Subcutaneous abdominal adipose tissue (tissue), 5 donors: ENCODE measurements around the gene SHISA7.

Source experiments
- H3K27ac ChIP-seq: one replicate; pipeline ENCODE4 v1.7.0; 2013; ENCODE audit warnings: low read depth, mild to moderate bottlenecking, inconsistent platforms, low read length, moderate library complexity
- H3K27me3 ChIP-seq, 5 donors: one replicate each; pipeline ENCODE4 v1.7.0; 2013; ENCODE audit warnings: low read length in 5 of 5, inconsistent platforms in 1 of 5; ENCODE audit not compliant: control insufficient read depth in 5 of 5, insufficient read depth in 4 of 5
- H3K36me3 ChIP-seq, 5 donors: one replicate each; pipeline ENCODE4 v1.7.0; 2013; ENCODE audit warnings: low read length in 5 of 5; ENCODE audit not compliant: control insufficient read depth in 5 of 5, insufficient read depth in 5 of 5
- H3K4me1 ChIP-seq, 5 donors: one replicate each; pipeline ENCODE4 v1.7.0; 2013; ENCODE audit warnings: low read length in 5 of 5, mild to moderate bottlenecking in 3 of 5, moderate library complexity in 1 of 5; ENCODE audit not compliant: control insufficient read depth in 5 of 5, insufficient read depth in 5 of 5
- H3K4me3 ChIP-seq, 5 donors: one replicate each; pipeline ENCODE4 v1.7.0; 2013; ENCODE audit warnings: low read length in 5 of 5, low read depth in 1 of 5
- H3K9ac ChIP-seq, 5 donors: one replicate each; pipeline ENCODE4 v1.7.0; 2013; ENCODE audit warnings: low read length in 5 of 5, mild to moderate bottlenecking in 4 of 5, moderate library complexity in 3 of 5
- H3K9me3 ChIP-seq, 5 donors: one replicate each; pipeline ENCODE4 v1.7.0; 2013; ENCODE audit warnings: low read length in 5 of 5; ENCODE audit not compliant: control insufficient read depth in 5 of 5
- donor health status: healthy.
- donor health status: healthy.
- donor health status: healthy.
- donor health status: healthy.
- donor health status: healthy.

SHISA7 gene

DNA sequence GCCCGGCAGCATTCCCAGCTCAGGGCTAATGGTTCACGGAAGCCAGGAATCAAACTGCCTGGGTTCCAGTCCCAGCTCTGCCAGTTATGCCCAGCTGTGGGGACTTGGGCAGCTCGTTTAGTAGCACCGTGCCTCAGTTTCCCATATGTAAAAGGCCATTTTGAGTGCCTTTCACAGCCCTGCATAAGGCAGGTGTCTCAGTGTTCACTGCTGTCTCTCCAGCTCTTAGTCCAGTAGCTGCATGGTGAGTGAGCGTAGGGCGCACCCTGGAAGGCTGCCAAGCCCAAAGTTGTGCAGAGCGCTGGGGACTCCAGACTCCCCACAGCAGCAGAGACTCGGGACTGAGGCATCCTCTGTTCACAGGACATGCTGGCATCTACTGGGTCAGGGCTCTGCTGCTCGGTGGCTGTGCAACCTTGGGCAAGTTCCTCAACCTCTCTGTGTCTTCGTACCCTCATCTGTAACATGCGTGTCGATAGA lies 51.9 kb downstream of the SHISA7 start:
- Histone ChIP-seq H3K9me3 (no peaks in the 10 kb centered on the region), H3K4me3 (no peak overlapping the region), H3K27me3 (no peaks in the 10 kb centered on the region), H3K36me3 (peaks cover 0 to 52% (median 48%) of the 10 kb centered on the region in 5 donors), H3K27ac (no peak overlapping the region), H3K4me1 (peaks cover 10 to 41% (median 33%) of the 10 kb centered on the region in 5 donors), H3K9ac (no peak overlapping the region)

DNA sequence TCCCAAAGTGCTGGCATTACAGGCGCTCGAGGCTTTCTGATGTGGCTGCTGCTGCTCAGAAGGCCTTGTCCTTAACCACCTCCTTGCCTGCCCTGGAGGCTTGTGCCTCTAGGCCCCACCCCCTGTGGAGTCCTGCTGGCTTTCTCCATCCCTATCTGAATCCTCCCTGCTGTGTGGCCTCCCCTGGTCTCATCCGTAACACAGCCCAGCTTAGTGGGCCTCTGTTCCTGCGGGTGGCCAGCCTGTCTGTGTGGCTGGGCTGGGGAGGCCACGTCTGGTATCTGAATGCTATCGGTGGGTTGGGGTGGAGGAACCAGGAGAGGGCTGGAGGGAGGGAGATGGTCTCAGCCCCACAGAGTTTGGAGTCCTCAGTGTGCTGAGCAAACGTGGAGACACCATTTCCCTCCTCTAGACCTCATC lies 52.6 kb downstream of the SHISA7 start:
- Histone ChIP-seq H3K9ac (no peak overlapping the region), H3K36me3 (peaks cover 0 to 52% (median 48%) of the 10 kb centered on the region in 5 donors), H3K4me3 (no peak overlapping the region), H3K27ac (no peak overlapping the region), H3K27me3 (no peaks in the 10 kb centered on the region), H3K4me1 (peaks cover 10 to 46% (median 37%) of the 10 kb centered on the region in 5 donors), H3K9me3 (no peaks in the 10 kb centered on the region)

DNA sequence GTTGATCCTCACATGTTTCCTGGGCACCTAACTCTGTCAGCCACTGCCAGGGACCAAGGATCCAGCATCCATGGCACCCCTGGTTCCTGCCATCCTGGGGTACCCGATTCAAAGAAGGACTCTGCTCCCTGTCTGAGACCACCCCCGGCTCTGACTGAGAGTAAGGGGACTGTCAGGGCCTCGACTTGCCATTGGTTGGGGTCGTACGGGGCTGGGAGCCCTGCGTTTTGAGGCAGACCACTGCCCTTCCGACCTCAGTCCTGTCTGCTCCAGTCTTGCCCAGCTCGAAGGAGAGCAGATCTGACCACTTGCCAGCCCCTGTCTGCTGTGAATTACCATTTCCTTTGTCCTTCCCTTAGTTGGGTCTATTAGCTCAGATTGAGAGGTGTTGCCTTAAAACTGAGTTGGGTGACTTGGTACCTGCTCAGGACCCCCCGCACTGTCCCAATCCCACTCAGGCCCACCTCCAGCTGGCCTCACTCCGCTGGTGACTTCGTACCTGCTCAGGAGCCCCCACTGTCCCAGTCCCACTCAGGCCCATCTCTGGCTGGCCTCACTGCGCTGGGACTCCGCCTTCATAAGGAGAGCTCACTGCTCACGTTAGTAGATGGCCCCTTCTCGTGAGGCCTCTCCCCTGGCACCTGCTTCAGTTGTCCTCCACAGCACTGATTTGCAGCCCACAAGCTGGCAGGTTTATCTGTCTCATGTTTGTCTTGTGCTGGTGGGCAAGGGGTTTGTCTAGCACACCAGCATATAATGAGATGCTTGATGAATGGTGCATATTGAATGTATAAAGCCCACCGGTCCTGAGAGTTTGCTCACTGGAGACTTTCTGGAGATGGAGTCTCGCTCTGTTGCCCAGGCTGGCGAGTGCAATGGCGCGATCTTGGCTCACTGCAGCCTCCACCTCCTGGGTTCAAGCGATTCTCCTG lies 53.4 kb downstream of the SHISA7 start:
- peak overlapping the region in 2 of 5 donors; percentile 48 to 50 for H3K9ac ChIP-seq
- H3K27me3 ChIP-seq, result no peaks in the 10 kb centered on the region
- peaks cover 13 to 52% (median 42%) of the 10 kb centered on the region in 5 donors for H3K4me1 ChIP-seq
- H3K9me3 ChIP-seq, result no peaks in the 10 kb centered on the region
- H3K27ac ChIP-seq, result no peak overlapping the region
- no peak overlapping the region for H3K4me3 ChIP-seq
- H3K36me3 ChIP-seq, result peaks cover 0 to 52% (median 48%) of the 10 kb centered on the region in 5 donors

DNA sequence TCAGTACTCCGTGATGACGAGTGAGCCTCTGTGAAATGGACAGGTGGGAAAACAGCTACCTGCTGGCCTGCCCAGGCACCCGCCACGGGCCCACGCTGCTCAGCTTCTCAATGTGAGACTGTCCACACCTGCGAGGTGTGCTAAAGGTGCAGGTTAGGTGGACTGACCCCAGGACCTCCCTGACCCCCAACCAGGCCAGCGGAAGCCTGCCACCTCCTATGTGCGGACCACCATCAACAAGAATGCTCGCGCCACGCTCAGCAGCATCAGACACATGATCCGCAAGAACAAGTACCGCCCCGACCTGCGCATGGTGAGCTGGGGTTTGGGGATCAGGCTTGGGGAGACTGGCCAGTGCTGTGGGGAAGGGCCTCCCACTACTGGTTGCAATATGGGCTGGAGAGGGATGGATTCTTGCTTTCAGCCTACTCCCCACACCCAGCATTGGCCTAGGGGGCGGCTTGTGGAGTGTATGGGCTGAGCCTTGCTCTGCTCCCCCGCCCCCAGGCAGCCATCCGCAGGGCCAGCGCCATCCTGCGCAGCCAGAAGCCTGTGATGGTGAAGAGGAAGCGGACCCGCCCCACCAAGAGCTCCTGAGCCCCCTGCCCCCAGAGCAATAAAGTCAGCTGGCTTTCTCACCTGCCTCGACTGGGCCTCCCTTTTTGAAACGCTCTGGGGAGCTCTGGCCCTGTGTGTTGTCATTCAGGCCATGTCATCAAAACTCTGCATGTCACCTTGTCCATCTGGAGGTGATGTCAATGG lies 55.2 kb downstream of the SHISA7 start:
- Histone ChIP-seq H3K27ac (peak overlapping the region; percentile 98), H3K27me3 (no peaks in the 10 kb centered on the region), H3K9ac (peak overlapping the region in 4 of 5 donors; percentile 80 to 93 (median 86)), H3K4me3 (peak overlapping the region; percentile 6 to 99 (median 94)), H3K36me3 (peaks cover 0 to 52% (median 48%) of the 10 kb centered on the region in 5 donors), H3K9me3 (no peaks in the 10 kb centered on the region), H3K4me1 (peaks cover 15 to 62% (median 52%) of the 10 kb centered on the region in 5 donors)

DNA sequence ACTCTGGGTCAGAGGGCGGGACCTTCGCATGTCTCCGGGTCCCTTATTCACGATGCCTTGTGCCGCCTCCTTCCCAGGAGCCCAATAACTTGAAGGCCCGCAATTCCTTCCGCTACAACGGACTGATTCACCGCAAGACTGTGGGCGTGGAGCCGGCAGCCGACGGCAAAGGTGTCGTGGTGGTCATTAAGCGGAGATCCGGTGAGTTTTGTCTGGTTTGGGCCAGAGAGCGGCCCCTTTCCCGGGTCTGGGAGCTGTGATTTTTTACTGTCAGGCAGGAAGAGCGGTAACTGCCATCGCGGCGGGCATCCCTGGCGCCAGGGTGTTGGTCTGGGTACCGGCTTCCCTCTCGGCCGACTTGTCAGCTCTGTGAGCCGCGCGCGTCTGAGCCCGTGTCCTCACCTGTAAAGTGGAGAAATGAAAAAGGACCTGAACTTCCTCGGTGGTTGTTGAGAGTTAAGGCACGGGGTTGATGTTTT lies 56.6 kb downstream of the SHISA7 start:
- Histone ChIP-seq H3K9ac (peak overlapping the region; percentile 68 to 93 (median 81)), H3K27ac (peak overlapping the region; percentile 98), H3K27me3 (no peaks in the 10 kb centered on the region), H3K4me3 (peak overlapping the region; percentile 93 to 99 (median 97)), H3K36me3 (peaks cover 0 to 45% (median 43%) of the 10 kb centered on the region in 5 donors), H3K9me3 (no peaks in the 10 kb centered on the region), H3K4me1 (peaks cover 15 to 62% (median 52%) of the 10 kb centered on the region in 5 donors)

DNA sequence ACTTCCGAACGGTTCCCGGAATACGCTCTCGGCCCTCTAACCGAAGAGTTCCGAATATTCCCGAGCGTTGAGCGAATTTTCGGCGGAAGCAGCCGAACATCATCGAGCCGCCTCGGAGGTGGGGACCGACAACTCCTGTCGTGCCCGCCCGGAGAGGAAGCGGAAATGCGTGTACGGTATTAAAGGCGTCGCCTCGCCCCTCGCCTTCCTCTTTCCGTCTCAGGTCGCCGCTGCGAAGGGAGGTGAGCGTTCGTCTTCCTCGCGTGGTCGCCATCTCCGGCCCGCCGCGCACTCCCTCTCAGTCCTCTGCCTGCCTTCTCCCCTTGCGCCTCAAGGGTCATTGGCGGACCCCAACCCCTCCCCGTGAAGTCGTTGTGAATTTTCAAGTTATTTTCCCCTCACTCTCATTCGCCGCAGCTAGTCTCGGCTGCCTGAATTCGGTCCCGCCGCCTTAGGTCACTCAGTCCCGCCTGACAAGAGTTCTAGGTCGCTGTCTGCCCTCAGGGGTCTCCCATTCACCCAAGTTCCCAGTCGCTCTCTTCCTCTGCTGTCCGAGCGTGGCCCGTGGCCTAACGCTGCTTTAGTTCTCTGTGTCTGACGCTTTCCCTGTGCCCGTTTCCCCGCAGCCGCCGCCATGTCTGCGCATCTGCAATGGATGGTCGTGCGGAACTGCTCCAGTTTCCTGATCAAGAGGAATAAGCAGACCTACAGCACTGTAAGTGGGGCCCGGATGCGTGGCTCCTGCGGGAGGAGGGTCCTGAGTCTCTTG lies 57.2 kb downstream of the SHISA7 start, which contains the start of gene RPL28:
RPL28 (plus strand) TSS at position 209 of the 769 bp plus-strand sequence; CDS start at position 635, 426 bp downstream.
- H3K27me3 ChIP-seq, result no peaks in the 10 kb centered on the region
- peak within 1 kb of the TSS; percentile 80 to 93 (median 87) for H3K9ac ChIP-seq
- peak within 1 kb of the TSS; percentile 93 to 99 (median 97) for H3K4me3 ChIP-seq
- peaks cover 15 to 58% (median 52%) of the 10 kb centered on the region in 5 donors for H3K4me1 ChIP-seq
- no peaks in the 10 kb centered on the region for H3K9me3 ChIP-seq
- H3K27ac ChIP-seq, result peak within 1 kb of the TSS; percentile 98
- H3K36me3 ChIP-seq, result peaks cover 0 to 40% (median 38%) of the 10 kb centered on the region in 5 donors

DNA sequence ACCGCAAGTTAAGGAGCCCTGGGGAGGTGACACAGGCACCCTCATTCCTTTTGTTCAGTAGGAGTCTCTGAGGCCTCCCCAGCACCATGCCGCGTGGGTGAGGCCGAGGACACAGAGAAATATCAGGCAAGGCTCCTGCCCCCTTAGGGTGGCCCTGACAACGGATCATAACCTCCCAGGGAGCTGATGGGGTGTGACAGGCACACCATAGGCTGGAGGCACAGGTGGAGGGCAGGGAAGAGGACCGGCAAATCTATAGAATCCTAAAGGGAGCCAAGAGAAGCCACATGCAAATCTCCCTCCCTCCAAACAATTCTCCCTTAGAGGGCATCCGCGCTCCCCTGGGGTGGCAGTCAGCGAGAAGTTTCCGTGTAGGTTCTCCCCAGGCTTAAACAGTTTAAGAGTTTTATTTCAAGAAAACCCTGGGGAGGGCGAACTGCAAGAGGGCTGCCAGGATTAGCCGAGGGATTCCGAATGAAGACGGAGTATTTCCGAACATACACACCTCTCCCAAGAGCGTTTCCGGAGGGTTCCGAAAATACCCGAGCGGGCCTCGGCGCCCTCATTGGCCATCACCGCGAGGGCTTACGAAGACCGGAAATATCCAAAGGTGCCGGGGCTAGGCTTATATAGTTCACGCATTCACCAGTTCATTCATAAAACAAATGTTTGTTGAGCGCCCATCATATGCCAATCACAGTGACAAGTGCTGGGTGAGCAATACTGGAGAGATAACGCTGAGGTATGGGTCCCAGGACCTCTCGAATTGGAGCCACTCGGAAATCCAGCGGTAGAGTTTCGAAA lies 58.0 kb downstream of the SHISA7 start:
- peak overlapping the region; percentile 58 to 99 (median 97) for H3K4me3 ChIP-seq
- peaks cover 0 to 33% (median 31%) of the 10 kb centered on the region in 5 donors for H3K36me3 ChIP-seq
- H3K27ac ChIP-seq, result peak overlapping the region; percentile 98
- no peaks in the 10 kb centered on the region for H3K9me3 ChIP-seq
- no peaks in the 10 kb centered on the region for H3K27me3 ChIP-seq
- H3K9ac ChIP-seq, result peak overlapping the region; percentile 80 to 93 (median 87)
- peaks cover 15 to 58% (median 52%) of the 10 kb centered on the region in 5 donors for H3K4me1 ChIP-seq

DNA sequence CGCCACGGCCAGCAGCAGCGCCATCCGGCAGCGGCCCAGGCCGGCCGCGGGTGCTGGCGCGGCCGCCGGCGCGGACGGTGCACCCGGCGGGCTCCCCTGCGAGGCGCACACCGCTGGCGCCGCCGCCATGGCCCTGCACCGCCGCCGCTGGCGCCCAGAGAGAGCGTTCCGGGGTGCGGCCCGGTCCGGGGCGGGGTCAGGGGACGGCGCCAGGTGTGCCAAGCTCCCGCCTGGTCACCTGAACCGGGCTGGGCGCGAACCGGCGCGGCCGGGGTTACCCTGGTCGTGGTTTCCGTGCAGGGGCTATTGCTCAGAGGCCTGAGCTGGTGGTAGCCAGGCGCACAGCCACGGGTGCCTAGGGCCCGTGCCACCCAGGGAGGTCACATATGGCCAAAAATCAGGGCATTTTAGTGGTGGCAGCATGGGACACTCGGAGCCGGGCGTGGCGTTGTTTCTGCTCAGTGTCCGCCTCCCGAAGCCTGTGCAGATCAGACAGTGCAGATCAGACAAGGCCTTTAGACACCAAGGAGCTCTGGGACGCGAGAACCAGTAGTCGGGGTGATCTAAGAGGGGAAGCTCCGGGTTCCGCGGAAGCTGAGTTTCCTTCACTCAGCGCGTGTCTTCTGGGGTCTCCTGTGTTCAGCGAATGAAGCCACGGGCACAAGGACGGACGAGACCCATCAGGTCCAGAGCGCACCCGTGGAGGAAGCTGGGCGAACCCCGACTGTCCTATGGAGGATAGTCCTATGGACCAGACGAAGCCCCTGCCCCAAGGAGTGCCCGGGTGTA lies 58.8 kb downstream of the SHISA7 start, which contains the start of gene TMEM238:
TMEM238 (minus strand) TSS at position 162 of the 789 bp plus-strand sequence; CDS start at position 129, 33 bp downstream.
- Histone ChIP-seq H3K27ac (peak within 1 kb of the TSS; percentile 98), H3K4me3 (peak within 1 kb of the TSS; percentile 52 to 99 (median 97)), H3K4me1 (peaks cover 15 to 52% (median 50%) of the 10 kb centered on the region in 5 donors), H3K36me3 (peaks cover 0 to 25% (median 23%) of the 10 kb centered on the region in 5 donors), H3K27me3 (no peaks in the 10 kb centered on the region), H3K9ac (peak within 1 kb of the TSS; percentile 80 to 93 (median 87)), H3K9me3 (no peaks in the 10 kb centered on the region)
